Measurements from ENCODE around the gene SECTM1.
A peak's percentile ranks its signal among the peaks of the same experiment; 100 is the strongest.
"Not testable (repeated sequence)": the region's sequence is repeated elsewhere in the genome, so short reads cannot be mapped to it uniquely, and the experiment has no call there.

The SECTM1 gene

DNA sequence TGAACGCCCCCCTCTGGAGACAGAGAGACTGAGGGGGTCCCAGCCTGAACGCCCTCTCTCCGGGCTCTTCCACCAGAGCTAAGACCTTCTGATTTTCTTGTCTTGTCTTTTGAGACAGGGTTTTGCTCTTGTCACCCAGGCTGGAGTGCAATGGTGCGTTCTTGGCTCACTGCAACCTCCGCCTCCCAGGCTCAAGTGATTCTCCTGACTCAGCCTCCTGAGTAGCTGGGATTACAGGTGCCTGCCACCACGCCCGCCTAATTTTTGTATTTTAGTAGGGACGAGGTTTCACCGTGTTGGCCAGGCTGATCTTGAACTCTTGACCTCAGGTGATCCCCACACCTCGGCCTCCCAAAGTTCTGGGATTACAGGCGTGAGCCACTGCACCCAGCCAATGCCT, 14.4 kb upstream of the SECTM1 start:
- DNase-seq (ENCODE audit: low spot score) = not testable (repeated sequence)

DNA sequence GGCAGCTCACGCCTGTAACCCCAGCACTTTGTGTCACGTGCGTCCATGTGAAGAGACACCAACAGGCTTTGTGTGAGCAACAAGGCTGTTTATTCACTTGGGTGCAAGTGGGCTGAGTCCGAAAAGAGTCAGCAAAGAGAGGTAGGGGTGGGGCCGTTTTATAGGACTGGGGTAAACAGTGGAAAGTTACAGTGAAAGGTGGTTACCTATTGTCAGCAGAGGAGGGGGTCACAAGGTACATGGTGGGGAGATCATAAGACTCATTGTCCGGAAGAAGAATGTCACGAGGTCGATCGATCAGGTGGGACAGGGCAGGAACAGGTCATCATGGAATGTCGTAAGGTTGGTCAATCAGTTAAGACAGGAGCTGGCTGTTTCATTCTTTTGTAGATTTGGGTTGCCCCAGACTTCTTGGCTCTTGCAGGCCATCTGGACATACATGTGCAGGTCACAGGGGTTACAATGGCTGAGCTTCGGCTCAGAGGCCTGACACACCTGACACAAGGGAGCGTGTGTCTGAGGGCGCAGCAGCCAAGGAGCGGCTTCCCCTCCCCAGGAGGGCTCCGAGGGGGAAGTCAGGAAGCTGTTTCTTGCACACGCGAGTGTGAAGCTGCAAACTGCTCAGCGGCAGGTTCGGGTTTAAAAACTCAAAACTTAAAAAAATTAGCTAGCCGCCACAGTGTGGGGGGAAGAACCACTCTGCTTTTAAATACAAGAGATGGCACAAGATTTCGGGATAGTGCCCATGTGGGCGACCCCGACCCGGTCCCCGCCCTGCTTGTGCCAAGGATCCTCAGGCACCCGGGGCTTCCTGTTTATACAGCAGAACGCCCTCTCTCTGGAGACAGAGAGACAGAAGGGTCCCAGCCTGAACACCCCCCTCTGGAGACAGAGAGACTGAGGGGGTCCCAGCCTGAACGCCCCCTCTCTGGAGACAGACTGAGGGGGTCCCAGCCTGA, 13.1 kb upstream of the SECTM1 start:
- no peak for DNase-seq (ENCODE audit: low spot score)

DNA sequence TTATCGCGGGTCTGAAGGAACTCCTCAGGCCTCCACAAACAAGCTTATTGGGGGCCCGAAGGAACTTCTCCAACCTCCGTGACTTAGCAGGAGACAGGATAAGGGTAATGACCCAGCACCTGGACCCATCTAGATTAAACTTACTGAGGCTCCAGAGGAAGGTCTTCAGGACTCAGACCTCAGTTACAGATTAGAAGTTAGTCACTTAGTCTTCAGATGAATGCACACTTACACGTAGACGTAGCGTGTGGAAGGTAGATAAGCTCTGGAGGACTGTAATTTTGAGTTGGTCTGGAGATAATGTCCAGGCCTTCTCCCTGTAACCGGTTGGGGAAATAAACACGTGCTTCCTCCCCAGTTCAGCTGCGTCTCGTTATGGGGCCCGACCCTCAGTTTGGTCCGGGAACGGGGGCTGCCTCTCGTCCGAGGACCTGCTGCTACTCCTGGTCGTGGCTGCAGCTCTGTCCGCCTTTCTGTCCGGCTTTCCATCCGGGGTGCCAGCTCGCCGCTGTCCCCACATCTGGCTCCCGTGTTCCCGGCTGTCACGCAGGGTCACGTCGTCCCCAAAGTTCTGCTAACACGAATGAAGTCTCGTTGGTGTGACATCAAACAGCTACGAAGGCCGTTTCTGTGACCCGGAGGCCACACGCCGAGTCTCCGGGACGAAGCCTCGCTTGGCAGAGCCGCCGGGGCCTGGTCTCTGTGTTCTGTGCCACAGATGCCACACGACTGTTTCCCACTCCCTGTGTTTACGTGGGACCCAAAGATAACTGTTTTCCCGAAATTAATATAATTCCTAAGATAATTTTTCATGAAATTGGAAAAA, 11.8 kb upstream of the SECTM1 start:
- DNase-seq (ENCODE audit: low spot score) = no peak

- DNase-seq (ENCODE audit: low spot score) = no peak
Measured at GRCh38 chr17:82344175-82344907, 10.8 kb upstream of the SECTM1 start.

GRCh38 chr17:82343560-82343959, 10.0 kb upstream of the SECTM1 start:
- DNase-seq (ENCODE audit: low spot score) = no peak

GRCh38 chr17:82342361-82343079, 9.0 kb upstream of the SECTM1 start:
- DNase-seq (ENCODE audit: low spot score) = no peak

DNA sequence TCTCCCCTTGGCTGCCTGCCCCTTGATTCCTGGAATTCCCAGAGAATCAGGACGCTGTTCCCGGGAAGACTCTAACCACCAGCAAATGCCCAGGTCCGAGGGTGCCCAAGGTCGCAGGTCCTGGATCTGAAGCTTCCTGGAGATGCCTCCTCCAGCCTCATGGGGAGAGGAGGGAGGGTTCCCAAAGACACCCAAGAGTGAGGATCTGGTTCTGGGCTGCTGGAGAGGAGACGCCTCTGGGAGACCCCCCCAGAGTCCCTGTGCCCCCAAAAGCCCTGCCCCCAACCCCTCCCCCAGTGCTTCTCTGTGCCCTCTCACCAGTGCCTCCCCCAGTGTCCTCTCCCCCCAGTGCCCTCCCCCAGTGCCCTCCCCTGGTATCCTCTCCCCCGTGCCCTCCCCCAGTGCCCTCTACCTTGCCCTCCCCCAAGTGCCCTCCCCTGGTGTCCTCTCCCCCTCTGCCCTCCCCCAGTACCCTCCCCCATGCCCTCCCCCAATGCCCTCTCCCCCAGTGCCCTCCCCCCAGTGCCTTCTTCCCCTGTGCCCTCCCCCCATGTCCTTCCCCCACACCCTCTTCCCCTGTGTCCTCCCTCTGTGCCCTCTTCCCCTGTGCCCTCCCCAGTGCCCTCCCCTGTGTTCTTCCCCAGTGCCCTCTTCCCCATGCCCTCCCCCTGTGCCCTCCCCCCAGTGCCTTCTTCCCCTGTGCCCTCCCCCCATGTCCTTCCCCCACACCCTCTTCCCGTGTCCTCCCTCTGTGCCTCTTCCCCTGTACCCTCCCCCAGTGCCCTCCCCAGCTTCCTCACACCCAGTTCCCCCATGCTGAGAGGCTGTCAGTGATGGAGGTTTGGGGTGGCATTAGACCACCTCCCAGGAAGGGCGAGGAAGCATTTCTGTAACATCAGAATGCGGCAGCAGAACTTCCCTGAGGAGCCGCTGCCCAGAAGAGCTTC, 6.3 kb upstream of the SECTM1 start:
- no peak for DNase-seq (ENCODE audit: low spot score)

DNA sequence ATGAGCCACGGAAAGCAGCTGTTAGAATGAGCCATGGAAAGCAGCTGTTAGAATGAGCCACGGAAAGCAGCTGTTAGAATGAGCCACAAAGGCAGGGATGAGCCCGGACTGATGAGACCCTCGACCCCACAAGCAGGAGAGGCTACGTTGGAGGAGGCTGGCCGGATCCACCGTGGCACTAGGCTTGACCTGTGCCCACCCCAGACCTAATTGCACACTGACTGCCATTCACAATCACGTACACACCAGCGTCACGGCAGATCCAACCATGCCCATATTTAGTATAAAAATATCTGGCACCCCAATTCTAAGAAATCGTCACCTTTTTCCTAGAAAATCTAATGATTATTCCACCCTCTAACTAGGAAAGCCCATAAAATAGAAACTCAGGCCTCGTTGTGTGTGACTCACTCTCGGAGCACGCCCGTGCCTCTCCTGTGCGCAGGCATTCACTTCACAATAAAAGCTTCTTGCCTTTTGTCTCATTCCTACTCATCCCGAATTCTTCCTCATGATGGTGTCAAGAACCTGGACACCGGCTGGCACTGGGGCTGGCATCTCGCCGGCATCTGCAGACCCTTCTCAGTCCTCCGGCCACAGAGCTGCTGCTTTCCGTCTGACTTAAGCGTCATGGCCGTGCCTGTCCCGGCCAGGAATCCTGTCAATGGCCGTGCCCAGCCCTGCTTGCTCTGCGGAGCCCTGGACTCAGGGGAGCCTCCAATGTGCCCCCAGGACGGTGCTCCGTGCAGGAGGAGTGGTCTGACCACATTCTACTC, 5.5 kb upstream of the SECTM1 start:
- DNase-seq (ENCODE audit: low spot score) = peak; percentile 88

- peak; percentile 46 for DNase-seq (ENCODE audit: low spot score)
Measured at GRCh38 chr17:82334622-82335394, 1.2 kb upstream of the SECTM1 start.

DNA sequence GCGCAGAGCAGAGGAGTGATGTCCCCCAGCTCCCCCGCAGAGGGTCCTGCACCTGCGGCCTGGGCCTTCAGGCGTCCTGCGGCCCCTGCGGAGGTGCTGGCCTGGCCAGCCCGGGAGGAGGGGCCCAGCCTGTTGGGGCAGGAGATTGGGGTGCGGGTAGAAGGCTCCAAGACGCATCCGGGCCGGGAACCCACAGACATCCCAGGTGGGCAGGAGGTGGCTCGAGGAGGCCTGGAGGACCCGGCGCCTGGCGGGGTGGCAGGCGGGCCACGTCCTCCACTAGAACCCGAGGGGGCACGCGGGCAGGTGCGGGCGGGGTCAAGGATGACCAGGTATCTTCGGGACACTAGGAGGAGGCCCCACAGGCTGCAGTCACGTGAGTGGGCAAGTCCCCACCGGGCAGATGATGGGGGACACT, 647 bp upstream of the SECTM1 start:
- DNase-seq (ENCODE audit: low spot score) = no peak

GRCh38 chr17:82332669-82333278, 792 bp downstream of the SECTM1 start:
- DNase-seq (ENCODE audit: low spot score) = peak; percentile 57

GRCh38 chr17:82331345-82331939, 2.1 kb downstream of the SECTM1 start:
- DNase-seq (ENCODE audit: low spot score) = no peak

DNA sequence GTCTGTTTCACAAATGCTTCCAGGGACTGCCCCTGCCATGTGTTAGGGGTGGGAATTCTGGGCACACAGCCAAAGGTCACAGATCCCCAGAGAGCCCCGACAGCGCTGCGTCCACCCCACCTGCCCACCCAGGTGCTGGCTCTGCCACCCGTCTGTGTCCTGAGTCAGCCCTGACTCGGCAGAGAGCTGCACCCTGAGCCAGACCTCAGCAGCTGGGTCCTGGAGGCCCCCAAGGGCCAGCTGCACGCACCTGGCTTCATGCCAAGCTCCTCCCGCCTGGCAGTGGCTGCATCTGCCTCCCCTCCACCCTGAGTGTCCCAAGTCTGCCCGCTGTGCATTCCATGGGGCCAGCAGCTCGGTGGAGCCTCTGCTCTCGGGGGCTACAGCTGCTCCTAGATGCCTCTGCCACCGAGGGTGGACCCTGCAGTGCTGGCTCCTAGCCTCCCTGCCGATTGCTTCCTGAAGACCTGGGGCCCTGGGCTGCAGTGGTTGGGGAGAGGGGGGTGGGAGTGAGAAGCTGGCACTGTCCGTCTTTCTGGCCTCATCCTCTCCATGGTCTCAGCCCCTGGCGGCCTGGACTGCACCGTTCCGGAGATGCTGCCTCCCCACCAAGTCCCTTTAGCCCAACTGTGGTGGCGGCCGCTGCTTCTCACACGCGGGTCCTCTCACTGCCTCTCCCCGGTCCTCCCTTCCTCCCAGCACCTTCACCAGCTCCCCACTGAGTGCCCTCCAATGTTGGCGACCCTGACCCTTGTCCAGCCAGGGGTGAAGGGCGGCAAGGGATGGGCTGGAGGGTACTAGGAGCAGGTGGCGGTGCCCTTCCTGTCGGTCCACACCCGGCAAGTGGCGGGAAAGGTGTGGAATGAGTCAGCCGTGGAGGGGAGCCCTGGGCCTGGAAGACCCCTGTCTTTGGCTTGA, 3.0 kb downstream of the SECTM1 start:
- peak; percentile 68 for DNase-seq (ENCODE audit: low spot score)

GRCh38 chr17:82329683-82330321, 3.8 kb downstream of the SECTM1 start:
- no peak for DNase-seq (ENCODE audit: low spot score)

- DNase-seq (ENCODE audit: low spot score) = no peak
Measured at GRCh38 chr17:82328994-82329507, 4.5 kb downstream of the SECTM1 start.
